ENCODE measurements around the gene SLC36A4.
"Not testable (repeated sequence)": the region's sequence is repeated elsewhere in the genome, so short reads cannot be mapped to it uniquely, and the experiment has no call there.

Gene SLC36A4

DNA sequence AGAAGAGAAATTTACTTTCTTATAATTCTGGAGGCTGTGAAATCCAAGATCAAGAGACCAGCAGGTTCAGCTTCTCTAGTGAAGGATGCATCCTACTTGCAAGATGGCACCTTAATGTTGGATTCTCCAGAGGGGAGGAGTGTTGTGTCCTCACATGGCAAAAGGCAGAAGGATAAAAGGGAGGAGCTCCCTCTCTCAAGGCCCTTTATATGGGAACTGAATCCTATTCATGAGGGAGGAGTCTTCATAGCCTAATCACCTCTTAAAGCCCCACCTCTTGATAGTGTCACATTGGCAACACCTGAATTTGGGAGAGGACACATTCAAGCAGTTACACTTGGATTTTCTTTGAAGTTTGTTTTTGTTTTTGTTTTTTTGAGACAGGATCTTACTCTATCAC lies 79.5 kb downstream of the SLC36A4 start:
- no peak for DNase-seq (ENCODE audit: low read depth)

DNA sequence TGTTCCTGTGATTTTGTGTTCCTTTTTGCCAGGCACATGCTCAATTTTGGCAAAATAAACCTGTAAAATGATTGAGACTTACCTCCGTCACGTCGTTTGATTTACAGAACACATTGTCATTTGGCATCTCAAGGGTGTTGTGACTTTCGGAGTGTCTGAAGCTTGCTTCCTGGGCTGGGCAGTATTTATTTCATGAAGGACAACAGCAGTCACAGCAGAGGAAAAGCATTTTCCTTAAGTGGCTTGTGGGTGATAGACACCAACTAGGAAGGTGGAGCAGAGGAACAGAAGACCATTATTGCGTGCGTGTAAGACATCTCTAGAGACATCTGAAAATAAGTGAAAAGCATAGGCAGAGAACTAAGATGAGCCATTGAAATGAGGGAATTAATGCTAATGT lies 80.2 kb downstream of the SLC36A4 start:
- DNase-seq (ENCODE audit: low read depth), result no peak

DNA sequence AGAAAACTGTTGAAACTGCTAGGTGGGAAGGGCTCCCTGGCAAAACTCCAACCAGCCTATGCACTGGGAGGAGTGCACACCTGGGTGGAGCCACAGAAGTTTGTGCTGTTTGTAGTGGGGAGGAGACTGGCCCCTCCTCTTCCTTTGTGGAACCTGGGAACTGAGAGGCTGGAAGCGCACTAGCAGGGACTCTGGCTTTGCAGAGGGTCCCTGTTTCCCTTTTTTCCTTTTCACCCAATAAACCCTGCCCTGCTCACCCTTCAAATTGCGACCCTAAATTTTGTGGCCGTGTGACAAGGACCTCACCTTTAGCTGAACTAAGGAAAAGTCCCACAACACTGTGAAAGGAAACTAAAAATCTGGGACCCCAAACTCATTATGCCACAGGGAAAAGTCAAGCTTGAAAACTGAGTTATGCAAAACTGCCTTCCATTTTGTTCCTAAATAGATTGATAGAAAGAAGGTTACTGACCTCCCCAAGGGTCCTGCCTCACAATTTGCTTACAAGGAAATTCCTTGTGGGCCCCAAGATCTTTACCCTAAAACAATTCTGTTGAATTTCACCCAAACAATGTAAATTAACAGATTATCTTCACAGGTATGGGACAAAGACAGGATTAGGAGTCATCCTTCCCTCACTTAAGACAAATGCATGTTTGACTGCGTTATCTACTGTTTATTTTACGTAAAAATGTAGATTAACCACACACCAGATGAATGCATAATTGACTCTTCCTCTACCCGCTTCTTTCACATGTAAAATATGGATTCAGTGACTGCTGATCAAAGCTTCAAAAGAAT lies 81.0 kb downstream of the SLC36A4 start:
- DNase-seq (ENCODE audit: low read depth), result no peak

DNA sequence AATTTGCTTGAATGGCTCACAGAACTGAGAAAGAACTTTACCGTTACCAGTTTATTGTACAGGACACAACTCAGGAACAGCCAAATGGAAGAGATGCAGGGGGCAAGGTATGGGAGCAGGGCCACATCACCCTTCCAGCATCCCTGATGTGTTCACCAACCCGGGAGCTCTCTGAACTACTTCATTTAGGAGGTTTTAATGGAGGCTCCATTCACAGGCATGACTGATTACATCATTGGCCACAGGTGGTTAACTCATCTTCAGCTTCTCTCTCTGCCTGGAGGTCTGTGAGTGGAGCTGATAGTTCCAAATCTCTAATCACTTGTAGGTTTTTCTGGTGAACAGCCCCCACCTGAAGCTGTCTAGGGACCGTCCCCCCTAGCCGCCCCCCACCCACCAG lies 83.5 kb downstream of the SLC36A4 start:
- DNase-seq (ENCODE audit: low read depth), result no peak

DNA sequence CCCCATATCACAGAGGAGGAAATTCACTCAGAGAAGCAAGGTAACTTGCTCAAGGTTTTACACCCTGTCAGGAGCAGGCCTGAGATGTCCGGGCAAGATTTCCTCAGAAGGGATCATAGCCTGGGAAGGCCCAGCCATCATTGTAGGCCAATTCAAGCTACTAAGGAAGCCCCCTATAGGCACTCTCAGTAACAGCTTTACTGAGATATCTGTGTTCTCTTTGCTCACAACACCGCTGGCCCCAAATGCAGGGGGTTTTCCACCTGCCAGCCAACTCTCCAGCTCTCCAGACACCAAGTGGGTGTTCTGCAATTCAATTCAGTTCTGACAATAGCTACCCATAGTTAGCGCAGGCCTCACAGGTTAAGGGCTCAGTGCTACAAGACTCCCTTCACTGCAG lies 84.0 kb downstream of the SLC36A4 start:
- DNase-seq (ENCODE audit: low read depth), result no peak

DNA sequence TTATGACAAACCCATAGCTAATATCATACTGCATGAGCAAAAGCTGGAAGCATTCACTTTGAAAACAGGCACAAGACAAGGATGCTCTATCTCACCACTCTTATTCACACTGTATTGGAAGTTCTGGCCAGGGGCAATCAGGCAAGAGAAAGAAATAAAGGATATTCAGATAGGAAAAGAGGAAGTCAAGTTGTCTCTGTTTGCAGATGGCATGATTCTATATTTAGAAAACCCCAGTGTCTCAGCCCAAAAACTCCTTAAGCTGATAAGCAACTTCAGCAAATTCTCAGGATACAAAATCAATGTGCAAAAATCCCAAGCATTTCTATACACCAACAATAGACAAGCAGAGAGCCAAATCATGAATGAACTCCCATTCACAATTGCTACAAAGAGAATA lies 86.6 kb downstream of the SLC36A4 start:
- not testable (repeated sequence) for DNase-seq (ENCODE audit: low read depth)

DNA sequence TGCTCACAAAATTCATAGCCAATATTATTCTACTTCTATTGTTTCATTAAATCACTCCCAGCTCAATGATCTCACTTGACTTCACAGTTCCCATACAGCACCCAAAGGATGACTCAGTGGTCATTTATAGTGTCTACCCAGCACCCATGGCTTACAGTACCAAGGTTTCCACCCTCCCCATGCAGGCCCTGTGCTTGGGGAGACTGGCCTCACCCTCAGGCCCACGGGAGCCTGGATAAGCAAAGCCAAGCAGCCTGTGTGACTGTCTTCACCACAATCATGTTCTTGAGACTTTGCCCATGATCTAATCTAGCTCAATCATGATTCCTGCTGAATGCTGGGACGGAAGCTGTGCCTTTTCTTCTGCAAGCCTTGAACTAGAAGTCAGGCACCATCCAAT lies 97.6 kb downstream of the SLC36A4 start:
- DNase-seq (ENCODE audit: low read depth), result no peak

DNA sequence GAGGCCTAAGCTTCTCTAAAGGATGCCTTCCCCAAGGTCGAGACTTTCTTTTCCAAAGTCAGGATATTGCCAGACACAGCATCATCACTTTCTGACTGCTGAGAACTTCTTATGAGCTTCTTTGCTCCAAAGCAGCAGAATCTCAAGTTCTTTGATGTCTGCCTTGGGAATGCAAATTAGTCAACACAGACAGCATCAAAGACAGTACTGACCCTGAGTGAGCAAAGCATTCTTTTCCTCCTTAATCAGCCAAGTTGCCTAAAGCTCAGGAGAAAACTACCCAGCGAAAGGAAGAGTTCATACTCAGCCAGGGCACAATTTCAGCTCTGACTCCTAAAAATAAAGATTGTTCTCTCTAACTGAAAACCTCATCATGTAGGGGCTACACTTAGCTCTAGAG lies 98.0 kb downstream of the SLC36A4 start:
- DNase-seq (ENCODE audit: low read depth), result no peak
